AML-193 (cell line): ENCODE results near the gene PLIN4.
A peak's percentile ranks its signal among the peaks of the same experiment; 100 is the strongest.

Source experiments
- DNase-seq, 2 experiments: peaks; one replicate each; lab custom pipeline; 2025; lab: John Stamatoyannopoulos, UW

Gene PLIN4

DNA sequence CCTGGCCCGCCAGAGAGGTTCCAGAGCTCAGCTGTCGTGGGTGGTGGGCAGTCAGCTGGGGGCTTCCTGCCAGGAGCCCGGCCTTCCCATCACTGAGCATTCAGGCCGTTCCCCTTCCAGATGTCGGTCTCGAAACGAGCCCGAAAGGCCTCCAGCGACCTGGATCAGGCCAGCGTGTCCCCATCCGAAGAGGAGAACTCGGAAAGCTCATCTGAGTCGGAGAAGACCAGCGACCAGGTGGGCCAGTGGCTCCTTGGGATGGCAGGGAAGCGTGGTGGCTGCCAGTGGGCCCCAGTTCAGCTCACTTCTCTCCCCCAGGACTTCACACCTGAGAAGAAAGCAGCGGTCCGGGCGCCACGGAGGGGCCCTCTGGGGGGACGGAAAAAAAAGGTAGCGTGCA, 26.8 kb downstream of the PLIN4 start:
- DNase-seq = no peak

DNA sequence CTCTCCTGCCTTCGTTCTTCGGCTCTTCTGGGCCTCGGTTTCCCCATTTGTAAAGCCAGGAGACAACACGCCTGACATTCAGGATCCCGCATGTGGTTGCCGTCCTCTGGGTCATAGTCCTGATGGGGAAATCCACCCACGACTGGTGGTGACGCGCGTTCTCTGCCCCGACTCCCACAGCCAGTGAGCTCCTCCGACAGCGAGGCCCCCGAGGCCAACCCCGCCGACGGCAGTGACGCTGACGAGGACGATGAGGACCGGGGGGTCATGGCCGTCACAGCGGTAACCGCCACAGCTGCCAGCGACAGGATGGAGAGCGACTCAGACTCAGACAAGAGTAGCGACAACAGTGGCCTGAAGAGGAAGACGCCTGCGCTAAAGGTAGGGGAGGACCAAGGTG, 29.8 kb downstream of the PLIN4 start:
- no peak for DNase-seq

DNA sequence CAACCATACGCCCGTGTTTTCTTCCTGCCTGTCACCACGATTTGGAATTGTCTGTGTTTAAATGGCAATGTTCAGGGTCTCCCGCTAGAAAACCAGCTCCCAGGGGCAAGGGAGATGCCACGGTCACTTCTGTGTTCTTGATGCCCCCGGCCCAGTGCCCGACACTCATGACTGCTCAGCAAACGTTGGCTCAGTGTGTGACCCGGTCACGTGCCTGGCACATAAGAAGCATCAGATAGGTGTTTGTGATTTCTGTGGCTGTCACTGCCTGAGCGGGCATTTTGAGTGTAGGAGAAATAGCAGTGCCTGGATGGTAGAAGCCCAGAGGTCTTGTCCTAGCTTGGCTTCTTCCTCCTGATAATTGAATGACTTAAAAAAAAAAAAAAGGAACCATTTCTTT, 30.7 kb downstream of the PLIN4 start:
- DNase-seq = no peak

DNA sequence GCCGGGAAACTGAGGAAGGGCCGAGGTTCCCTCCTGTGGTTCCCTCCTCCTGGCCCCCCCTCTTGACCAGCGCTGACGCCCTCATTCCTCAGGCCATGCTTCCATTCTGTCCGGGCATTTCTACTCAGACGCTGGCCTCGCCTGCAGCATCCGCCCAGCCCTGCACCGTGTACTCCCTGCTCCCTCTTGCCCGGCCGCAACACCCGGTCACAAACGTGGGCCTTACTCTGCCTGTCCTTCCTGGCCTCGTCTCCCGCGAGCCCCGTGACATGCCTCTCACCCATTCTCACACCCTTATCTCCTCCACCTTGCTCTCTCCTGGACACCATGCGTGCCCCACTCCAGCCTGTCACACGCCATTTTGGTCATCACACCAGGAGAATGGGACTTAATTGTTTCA, 34.9 kb downstream of the PLIN4 start:
- DNase-seq = no peak

DNA sequence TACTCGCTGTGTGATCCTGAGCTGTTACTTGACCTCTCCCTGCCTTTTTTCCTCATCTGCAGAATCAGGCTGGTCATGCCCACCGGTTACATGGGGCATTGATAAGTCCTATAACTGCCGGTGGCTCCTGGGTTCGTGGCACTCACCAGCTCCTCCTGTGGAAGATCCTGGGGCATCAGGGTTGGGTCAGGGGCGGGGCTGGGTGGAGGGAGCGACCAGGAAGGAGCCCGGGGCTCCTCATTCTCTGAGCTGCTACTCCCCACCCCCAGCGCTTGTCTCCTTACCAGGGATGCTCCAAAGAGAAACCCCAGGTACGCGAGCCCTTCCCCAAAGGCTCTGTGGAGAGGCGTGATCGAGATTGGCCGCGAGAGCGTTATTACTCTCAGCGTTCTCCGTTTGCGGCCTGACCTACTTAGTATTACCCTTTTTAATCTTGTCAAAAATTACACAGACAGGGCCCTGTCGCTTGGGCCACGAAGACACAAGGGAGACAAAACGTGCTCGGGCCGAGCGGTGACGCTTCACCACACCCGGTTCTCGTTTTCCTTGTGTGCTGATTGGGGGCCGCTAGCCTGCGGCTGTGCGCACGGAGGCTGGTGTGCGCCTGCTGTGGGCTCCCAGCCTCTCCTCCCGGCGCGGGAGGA, 35.4 kb downstream of the PLIN4 start:
- no peak for DNase-seq

DNA sequence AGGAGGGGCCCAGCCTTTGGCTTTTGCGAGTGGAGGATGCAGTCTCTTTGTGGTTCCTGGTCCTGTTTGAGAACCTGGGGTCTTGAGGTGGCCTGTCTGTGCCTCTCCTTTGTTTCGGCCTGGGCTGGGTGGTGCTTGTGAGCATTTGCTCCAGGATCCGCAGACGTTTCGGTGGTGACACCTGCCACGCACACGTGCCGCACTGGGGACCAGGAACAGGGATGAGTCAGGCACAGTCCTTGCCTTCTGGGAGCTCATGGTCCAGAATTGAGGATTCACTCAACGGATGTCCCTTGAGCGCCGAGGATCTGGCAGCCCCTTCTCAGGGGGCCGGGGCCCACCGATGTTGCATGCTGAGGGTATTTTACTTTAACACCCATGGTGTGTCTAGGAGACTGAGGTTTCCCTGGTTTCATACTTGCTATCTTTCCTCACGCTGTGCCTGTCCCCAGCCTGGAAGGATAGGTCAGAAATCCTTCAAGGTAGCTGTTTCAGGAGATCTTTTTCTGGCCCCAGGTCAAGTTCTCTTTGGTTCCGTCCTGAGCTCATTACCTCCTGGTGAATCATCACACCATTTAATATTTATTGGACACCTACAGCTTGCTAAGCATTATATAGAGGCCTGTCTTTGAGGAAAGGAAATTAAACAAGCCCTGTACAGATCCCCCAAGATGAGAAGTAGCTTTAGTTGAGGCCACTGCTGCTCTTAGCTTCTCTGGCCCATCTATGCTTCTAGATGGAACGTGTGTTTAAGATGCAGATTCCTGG, 41.1 kb downstream of the PLIN4 start:
- no peak for DNase-seq

DNA sequence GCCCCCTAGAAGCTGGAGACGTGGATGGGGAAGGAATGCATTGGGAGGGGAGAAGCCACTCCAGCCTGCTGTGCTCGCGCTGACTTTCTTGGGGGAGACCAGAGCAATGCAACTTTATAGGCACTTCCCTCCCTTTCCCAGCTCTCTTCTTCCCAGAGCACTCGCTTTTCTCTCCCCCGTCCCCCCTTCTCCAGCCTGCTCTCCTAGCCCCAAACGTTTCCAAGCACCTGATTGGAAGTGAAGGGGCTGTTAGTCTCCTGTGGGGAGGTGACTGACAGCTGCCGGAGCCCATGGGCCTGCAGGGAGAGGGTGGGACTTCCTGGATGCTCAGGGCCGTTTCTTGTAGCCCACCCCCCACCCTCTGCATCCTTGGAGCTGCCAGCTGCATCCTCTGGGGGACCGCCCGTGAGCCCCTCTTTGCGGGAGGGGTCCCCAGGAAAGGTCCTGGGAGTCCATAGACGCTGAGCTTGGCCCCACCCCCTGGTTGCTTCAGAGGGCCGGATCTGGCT, 43.7 kb downstream of the PLIN4 start:
- no peak for DNase-seq

DNA sequence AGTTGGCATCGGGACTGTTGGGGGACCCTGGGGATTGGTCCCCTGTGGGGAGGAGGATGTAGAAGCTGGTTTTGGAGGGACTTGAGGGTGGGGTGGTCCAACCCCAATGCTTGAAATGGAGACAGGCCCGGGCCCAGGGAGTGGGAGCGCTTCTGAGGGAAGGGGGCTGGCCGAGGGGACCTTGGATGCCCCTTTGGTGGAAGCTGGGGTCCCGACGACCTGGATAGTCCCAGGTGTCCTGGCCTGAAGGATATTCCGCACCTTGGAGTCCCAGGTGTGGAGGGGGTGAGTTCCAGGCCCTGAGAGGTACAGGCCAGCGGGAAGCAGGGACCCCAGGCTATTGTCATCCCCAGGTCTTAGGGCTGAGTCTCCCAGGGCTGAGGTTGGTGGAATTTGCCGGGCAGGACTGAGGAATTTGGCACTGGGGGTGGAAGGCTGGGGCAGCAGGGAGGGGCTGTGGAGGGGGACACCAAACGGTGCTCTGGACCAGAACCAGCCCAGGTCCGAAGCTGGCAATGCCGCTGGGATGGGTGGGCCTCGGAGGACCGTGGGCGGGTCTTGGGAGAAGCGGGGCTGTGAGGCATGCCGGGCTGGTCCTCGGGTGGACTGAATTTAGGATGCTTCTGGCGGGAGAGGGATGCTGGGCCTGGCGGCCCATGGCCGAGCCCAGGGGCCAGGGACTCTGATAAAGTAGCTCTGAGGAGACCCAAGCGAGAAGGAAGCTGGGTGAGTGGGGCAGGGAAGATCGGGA, 44.3 kb downstream of the PLIN4 start:
- no peak for DNase-seq

DNA sequence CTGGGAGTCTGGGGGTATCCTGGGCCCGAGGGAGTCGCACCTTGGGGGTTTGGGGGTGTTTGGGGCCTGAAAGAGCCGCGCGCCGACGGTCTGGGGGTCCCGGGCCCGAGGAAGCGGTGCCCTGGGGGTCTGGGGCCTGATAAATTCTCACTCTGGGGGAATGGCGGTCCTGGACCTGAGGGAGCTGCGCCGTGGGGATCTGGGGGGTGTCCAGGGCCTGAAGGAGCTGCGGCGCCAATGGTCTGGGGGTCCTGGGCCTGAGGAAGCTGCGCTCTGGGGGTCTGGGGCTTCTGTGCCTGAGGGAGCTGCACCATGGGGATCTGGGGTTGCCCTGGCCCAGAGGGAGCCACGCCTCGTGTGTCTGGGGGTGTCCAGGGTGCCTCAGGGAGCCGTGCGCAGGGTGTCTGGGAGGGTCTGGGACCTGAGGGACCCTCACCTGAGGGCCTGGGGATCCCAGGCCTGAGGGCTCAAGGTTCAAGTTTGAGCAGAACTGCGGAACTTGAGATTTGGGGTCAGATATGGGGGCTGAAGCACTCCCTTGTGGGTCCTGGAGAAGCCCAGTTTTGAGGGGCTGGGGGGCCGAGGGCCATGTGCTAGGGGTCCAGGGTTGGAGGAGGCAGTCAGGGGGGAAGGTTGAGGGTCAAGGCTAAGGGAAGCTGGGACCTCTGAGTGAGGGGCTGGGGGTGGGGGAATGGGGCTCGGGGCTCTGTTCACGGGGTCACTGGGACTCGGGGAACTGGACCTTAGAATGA, 45.1 kb downstream of the PLIN4 start:
- DNase-seq = no peak

DNA sequence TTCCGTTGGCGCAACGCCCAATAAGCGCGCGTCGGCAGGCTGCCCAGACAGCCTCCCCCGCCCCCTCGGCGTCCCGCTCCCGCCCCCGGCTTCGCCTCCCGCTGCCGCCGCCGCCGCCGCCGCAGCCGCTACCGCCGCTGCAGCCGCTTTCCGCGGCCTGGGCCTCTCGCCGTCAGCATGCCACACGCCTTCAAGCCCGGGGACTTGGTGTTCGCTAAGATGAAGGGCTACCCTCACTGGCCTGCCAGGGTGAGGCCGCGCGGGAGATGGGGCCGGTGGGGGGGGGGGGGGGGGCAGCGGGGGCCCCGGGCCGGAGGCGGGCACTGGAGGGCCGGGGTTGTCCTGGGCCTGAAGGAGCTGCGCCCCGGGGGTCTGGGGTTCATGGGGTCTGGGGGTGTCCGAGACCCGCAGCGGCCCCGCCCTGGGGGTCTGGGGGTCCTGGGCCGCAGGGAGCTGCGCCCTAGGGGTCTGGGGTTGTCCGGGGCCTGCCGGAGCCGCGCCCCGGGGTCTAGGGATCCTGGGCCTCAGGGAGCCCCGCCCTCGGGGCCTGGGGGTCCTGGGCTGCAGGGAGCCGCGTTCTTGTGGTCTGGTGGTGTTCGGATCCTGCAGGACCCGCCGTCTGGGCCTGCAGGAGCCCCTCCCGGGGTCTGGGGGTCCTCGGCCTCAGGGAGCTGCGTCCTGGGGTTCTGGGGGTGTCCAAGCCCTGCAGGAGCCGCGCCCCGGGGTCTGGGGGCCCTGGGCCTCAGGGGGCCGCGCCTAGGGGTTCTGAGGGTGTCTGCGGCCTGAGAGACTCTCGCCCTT, 45.9 kb downstream of the PLIN4 start, which contains the start of gene HDGFL2:
Gene HDGFL2 (plus strand): TSS at position 124 of the 801 bp plus-strand sequence. CDS start 54 bp downstream, at position 178.
- DNase-seq = no peak

DNA sequence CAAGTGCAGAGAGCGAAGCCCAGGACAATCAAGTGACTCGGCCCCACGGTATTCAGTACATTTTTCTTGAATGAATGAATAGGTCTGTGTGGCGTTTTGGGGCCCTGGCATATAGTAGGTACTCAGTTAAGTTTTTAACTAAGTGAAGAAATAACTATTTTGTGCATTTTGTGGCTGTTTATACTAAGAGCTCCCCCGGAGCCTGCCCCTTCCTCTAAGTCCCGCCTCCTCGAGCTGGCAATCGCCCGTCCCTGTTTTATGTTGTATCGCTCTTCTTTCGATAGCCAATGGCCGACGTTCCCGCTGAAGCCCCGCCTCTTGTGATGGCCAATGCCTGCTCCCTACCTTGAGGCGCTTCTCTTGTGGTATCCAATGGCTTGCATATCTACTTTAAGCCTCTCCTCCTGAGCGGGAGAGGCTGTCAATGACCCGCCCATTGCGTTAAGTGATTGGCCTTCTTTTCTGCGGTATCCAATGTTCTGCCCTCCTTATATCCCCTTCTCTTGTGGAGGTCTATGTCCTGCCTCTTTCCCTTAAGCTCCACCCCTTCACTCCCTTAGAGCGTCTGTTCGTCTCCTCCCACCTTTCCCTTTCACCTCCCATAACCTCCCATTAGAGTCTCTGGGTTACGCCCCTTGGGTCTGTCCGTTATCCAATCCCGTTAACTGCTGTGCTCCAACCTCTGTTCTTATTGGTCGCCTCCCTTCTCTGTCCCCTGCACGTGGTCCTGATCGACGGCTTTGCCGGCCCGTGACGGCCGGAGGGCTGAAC, 46.7 kb downstream of the PLIN4 start:
- DNase-seq = peak; percentile 100

DNA sequence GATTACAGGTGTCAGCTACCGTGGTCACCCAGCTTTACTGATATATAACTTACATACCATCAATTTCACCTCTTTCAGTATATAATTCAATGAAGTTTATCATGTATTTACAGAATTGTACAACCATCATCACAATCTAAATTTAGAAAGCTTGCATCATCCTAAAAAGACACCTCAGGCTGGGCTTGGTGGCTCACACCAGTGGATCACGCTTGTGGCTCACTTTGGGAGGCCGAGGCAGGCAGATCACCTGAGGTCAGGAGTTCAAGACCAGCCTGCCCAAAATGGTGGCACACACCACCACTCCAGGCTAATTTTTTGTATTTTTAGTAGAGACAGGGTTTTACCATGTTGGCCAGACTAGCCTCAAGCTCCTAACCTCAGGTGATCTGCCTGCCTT, 50.5 kb downstream of the PLIN4 start:
- no peak for DNase-seq

DNA sequence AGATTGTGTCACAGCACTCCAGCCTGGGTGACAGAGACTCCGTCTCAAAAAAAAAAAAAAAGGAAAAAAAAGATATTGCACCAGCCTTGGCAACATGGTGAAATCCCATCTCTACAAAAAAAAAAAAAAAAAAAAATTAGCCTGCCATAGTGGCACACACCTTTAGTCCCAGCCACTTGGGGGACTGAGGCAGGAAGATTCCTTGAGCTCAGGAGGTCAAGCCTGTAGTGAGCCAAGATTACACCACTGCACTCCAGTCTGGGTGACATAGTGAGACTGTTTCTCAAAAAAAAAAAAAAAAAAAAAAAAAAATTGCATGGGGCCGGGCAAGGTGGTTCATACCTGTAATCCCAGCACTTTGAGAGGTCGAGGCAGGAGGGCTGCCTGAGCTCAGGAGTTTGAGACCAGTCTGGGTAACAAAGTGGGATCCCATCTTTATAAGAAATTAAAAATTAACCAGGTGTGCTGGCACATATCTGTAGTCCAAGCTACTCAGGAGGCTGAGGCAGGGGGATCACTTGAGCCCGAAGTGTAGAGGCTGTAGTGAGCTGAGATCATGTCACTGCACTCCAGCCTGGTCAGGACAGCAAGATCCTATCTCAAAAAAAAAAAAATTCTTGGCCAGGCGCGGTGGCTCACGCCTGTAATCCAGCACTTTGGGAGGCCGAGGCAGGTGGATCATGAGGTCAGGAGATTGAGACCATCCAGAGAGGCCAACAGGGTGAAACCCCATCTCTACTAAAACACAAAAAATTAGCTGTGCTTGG, 53.3 kb downstream of the PLIN4 start:
- no peak for DNase-seq

DNA sequence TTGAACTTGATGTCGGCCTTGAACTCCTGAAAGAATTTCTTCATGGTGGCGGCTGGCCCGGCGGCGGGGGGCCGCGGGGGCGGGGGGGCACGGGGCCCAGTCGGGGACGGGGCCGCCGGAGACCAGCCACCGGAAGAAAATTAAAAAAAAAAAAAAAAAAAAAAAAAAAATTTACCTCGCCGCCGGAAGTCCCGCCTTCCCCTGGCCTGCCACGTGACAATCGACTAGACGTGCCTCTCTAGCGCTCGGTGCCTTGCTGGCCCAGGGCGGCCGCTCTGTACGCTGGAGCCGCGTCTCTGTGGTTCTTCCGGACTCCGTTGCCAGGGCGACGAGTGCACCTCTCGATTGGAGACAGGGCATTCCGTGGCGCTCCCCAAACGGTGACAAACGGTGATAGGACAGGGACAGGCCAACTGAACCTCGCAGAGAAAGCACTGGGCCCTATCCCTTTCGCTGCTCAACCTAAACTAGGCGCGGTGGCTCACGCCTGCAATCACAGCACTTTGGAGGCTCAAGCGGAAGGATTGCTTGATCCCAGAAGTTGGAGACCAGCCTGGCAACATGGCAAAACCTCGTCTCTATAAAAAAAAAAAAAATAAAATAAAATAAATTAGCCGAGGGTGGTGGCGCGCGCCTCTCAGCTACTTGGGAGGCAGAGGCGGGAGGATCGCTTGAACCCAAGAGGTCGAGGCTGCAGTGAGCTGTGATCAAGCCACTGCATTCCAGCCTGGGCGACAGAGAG, 60.5 kb downstream of the PLIN4 start, which contains the start of gene UBXN6:
Gene UBXN6 (minus strand): TSS at position 141 of the 742 bp plus-strand sequence. CDS start 97 bp downstream, at position 44.
- peak; percentile 93 for DNase-seq

DNA sequence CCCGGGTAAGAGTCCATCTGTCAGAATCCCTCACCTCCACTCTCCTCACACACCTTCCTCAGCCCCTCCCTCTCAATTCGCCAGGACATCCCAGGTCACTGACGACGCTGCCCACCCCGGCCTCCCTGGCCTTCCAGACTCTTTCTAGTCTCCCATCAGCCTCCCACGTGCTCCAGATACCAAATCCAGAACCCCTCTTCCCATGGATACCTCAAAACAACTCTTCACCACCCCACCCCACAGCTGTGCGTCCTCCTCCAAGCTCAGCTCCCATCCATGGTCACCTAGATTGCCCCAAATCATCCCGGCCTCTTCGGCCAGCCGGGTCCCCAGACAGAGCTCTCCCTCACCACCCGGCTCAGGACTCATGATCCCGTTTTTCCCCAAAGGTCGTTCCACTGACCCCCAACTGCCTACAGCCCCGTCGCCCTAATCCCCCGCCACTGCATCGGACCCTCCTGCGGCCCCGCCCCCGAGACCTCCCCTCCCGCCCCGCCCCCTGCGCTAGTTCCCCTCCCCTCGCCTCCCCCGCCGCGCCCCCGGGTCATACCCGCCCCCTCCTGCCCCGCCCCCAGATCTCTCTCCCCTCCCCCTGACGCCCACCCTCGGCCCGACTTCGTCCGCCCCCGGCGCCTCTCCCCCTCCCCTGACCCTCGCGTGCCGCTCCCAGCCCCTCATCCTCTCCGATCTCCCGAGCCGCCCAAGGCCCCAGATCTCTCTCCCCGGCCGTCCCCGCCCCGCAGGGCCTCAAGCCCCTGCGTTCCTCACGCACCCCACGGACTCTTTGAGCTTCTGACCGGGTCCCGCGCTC, 61.2 kb downstream of the PLIN4 start:
- DNase-seq = no peak

DNA sequence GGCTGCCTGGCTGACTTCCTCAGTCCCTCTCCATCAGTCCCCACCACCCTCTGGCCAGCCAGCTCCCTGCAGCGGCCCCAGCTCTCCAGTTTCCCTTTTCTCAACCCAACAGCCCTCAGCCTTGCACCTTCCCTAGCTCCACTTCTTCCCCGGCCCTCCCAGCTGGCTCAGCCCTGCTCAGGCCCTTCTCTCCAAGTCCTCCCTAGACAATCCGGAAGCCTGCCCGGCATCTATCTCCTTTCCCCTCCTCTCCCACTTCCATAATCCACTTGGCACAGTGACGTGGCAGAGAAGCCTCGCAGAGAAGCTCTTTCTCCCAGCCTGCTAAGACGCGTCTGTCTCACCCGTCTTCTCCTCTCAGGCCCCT, 61.8 kb downstream of the PLIN4 start:
- peak; percentile 21 to 45 for DNase-seq

DNA sequence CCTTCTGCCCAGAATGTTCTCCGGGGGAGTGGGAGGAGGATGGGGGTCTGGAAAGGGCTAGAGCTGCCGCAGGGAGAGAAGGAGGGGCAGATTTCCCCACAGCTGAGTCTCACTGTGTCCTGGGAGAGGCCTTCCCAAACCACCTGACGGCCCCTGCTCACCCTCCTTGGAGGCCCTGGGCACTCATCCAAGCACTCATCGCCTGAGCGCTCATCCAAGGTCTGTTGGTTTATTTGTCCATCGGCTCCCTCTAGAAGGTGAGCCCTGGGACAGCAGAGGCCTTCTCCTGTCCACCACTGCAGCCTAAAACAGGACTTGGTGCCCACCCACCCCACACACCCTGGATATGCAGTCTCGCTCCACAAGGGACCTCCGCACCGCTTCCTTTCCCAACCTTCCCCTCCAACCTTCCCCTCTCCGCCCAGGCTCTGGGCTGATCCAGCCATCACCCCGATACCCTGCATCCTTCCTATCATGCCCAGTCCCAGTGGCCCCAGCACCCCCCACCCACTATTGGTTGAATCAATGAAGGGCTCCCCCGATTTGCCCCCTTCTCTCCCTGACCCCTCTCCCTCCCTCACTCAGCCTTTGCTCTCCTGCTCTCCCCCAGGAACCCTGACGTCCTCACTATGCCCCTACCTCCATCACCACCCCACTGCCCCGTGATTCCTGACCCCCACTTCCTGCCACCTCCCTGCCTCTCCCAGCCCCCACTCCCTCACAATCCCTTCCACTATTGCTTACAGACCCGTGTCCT, 62.4 kb downstream of the PLIN4 start:
- no peak for DNase-seq
